HG02973 (cell line): ENCODE measurements around the gene INPP5A.
"Not testable (repeated sequence)": the region's sequence is repeated elsewhere in the genome, so short reads cannot be mapped to it uniquely, and the experiment has no call there.

Source experiments
- ATAC-seq: cut with Tn5 transposase; IDR thresholded peaks from one replicate; pipeline ENCODE4 v1.9.1; 2021; ENCODE audit warnings: moderate library complexity; ENCODE audit not compliant: unreplicated experiment

INPP5A gene

DNA sequence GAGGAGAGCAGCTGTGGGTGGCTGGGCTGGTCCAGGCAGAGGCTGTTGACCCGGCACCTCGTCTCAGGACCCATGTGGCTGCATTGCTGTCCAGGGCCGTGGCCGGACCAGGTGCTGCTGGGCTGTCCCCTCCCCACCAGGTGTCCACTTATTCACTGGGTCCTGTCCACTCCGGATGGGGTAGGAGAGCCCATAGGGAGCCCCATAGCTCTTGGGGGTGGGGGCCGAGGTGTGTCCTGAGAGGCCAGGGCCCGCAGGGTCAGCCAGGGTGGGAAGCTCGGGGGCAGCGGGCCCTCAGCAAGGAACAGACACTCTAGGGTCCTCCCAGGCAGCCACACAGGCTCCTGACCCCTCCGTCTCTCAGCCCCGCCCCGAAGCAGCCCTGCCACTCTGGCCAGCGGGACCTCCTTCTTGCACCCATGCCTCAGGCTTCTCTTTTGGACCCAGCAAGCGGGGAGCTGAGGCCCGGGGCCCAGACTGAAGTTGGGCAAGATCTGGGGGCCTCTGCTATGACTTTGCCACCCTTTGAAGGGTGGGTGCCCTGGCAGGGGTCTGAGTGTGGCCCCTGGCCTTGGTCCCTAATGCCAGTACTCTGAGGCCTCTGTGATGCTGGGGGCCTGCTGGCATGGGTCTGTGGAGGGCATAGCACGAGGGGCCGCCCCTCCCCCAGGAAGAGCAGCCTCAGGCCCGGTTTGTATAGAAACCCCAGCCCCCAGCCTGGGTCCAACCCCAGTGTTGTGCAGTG lies 162.0 kb downstream of the INPP5A start:
- ATAC-seq: no peak

DNA sequence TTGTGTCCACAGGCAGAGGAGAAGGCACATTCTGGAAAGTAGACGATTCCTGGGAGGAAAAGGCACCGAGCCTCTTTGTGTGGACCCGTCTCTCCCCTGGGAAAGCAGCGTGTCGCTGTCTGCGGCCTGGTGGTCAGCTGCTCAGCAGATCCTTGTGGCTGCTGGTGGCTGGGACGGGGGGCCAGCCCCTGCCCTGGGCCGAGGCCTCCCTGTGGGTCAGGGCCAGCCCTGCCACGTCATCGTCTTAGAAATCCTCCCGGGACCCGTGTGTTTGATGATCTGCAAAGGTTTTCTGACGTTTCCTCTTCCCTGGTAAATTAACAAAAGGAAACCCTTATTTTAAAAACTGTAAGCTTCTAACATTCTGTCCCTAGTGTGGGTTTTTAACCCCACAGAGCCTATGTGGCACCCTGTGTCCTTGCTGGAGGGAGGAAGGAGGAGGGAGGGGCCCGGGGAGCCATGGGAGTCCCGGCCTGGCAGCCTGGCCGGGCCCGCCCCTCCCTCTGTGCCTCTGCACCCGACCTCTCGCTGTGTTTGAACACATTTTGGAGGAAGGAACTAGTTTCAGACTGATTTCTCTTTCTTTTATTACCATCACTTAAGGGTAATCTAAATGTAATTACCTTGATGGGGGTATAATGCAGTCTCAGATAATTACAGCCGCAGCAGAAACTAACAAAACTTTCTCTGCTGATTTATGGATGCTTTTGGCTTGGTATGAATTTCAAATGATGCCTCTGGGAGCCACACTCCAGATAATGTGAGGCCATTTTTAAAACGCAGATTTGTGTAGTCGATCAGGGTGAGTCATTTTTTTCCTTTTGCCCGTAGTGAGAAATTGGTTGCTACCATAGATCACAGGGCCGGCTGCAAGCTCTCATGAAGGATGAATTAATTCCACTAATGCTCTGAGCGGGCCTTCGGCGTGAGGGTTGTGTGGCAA lies 162.8 kb downstream of the INPP5A start:
- no peak for ATAC-seq

DNA sequence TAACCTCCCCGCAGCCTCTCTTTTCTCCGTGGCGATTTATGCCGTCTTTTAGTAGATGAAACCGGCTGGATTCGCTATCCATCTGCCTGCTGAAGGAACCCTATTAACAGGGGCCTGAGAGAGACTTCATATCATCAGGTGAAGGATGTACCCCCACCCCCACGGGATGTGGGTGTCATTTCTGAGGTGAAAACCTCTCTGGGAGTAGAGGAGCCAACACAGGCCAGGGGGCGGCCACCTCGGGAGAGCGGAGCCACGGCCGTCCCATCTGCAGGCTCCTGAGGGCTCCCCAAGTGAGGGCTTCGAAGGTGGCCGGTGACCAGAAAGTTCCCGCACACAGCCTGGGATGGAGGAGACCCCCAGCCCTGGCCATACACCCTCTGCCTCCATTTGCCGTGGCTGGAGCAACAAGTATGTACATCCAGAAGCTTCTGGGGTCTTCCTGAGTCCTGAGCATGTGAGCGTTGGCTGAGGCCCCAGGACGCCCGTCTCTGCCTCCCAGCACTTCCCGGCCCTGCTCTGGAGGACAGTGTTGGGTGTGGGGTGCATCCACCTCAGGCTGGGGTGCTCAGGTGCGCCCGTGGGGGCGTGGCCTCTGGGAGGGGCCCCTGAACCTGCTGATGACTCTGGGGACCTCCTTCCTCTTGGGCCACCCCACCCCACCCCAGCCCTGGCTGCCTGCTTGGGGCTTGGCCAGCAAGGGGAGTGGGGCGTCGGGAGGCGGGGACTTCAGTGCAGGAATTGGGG lies 163.7 kb downstream of the INPP5A start:
- no peak for ATAC-seq

DNA sequence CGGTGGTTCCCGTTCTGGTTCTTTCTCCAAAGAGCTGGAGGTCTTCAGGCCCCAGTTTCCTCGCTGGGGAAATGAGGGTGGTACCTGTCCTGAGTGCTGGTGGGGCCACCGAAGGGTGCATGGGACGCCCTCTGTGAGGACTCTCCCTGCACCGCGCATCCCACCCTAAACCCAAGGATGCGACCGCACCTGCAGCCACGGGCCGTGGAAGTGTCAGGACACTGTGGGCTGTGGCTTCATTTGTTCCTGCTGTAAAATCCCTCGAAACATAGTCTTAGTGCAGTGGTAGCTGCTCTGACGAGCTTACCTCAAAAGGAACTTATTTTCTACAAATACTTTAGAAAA lies 164.2 kb downstream of the INPP5A start:
- ATAC-seq: no peak

DNA sequence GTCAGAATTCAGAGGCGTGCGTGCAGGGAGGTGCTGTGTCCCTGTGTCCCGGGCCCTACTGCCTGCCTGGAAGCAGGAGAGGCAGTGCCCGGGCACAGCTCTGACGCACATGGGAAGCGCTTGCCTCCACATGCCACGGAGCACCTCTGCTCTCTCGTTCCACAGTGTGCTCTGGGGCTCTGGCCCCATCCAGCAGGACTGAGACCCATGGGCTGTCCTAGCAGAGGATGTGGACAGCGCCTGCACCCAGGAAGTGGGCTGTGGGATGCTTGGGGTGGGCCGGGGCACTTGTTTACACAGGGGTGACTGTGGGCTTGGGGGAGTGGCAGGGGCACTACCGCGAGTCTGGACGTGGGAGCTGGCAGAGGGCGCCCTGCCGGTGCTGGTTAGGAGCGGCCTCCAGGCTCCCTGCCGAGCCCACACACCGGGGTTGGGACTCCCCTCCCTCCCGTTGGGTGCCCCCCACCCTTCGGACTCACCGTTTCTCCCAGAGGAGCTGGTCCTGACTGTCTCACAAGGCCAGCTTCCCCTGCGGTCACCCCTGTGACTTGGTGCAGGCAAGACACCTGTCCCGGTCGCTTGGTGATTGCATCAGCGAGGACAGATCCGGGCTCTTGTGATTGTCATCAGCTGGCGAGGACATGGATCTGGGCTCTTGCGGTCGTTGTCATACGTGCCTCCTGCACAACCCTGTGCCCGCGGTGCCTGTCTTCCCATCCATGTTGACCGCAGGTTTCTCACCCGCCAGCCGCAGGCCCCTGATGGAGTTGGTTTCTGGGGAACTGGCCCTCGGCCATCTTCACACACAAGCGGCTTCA lies 165.2 kb downstream of the INPP5A start:
- no peak for ATAC-seq

DNA sequence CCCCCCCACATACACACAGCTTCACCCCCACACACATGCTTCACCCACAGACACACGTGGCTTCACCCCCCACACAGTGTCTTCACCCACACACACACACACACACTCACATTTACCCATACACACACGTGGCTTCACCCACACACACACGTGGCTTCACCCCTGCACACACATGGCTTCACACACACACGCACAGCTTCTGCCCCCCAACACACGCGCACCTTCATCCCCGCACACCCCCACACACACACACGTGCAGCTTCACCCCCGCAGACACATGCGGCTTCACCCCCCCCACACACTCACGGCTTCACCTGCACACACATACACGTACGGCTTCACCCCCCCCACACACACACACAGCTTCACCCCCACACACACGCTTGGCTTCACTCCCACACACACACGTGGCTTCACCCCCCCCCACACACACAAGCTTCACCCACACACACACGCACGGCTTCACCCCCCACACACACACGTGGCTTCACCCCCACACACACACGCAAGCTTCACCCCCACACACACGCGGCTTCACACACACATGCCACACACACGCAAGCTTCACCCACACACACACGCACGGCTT lies 165.9 kb downstream of the INPP5A start:
- no peak for ATAC-seq

DNA sequence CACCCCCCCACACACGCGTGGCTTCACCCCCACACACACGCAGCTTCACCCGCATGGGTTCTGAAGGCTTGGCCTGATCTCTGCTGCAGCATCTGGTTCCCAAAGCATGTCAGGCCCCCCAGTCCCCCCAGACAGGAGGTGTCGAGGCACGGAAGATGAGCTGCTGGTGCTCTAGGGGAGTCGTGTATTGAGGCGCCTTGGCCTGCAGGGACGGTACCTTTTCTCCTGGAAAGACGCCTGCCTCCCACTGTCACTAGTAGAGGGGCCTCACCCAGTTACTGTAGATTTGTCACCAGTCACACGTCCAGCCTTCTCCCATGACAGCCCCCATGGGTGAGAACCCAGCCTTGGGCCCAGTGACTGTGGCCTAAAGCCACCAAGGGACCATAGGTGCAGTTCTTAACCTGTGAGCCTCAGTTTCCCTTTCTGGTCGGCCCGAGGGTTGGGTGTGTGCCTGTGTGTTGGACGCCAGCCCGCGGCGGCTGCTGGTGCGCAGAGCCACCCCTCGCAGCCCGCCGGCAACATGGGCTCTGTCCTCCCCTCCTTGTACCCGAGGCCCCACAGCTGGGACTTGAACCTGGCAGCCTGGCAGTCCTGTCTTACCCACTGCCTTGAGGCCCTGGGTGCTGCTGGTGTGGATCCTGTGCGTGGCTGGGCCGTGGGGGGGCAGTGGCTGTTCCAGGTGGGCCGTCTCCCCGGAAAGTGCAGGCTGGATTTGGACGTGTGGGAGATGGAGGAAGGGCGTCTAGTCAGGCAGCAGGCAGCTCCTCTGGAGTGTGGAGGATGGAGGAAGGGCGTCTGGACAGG lies 166.6 kb downstream of the INPP5A start:
- ATAC-seq: no peak

DNA sequence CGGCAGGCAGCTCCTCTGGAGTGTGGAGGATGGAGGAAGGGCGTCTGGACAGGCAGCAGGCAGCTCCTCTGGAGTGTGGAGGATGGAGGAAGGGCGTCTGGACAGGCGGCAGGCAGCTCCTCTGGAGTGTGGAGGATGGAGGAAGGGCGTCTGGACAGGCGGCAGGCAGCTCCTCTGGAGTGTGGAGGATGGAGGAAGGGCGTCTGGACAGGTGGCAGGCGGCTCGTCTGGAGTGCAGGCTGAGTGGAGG lies 167.2 kb downstream of the INPP5A start:
- ATAC-seq: not testable (repeated sequence)

DNA sequence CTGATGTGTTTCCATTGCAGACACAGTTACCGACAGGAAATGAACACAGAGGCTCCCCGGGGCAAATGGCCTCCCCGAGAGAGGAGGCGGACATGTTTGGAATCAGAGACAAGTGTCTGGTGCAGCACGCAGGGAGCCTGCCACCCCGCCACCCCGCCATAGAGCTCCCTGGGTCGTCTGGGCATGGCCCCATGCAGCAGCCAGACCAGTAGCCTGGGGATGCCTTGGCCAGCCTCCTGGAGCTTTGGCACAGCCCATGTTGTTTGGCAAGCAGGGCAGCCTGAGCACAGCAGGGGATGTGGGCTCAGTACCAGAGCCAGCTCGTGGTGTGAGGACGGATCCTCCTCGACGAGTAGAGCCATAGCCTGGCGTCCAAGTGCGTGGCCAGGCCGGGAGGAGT lies 167.6 kb downstream of the INPP5A start:
- ATAC-seq: no peak

DNA sequence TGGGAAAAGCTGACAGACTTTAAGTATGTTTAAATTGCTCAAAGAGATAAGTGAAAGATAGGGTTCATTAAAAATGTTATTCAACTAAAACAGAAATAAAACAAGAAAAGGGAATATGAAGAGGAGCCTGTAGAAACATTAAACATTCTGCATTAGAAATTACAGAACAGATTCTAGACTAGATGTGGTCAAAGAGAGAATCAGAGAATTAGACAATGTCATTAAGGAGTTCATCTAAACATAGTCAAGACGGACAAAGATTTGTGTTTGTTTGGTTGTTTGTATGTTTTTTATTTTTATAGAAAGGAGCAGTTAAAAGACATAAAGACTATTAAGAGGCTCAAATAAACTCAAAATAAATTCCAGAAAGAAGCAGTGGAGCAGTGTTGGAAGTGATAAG lies 168.4 kb downstream of the INPP5A start:
- ATAC-seq: no peak

DNA sequence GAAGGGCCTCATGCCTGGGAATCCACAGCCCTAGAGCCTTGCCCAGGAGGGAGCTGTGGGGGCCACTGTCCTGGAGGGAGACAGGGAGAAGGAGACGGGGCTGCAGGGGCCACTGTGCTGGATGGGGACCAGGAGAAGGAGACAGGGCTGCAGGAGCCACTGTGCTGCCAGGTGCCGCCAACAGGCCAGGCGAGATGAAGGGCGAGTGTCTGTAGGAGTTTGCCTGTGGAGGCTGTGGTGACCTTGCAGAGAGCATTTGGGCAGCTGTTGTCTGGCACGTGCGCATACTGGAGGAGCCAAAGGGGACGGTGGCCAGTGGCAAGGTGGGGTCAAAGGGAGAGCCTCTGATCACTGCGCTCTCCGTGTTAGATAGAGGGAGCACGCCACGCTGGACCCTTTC lies 169.1 kb downstream of the INPP5A start:
- no peak for ATAC-seq

DNA sequence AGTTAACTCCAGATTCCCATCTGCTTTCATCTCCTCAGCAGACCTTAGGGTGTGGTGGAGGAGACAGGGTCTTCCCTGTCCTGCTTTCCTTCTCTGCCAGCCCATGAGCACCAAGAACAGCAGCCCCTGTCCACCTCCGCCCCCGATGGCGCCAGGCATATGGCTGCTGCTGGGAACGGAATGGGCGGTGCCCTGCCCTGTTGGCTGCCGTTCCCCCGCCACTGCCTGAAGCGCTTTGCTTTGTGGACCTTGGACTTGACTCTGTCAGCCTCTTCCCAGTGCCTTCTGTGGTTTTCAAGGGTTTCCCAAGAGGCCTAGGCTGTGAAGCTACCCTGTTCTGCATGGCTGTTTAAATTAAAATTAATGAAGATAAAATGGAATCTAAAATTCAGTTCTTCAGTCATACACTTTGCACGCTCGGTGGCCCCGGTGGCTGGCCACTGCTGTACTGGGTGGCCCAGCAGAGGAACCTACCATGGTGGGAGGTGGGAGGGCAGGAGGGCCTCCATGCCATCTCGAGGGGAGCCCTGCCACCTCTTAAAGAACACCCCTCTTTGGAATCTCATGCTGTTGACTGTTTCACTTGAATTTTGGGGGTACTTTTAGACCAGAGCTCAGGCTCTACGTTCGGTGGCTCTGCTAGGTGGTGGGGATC lies 169.7 kb downstream of the INPP5A start:
- no peak for ATAC-seq

DNA sequence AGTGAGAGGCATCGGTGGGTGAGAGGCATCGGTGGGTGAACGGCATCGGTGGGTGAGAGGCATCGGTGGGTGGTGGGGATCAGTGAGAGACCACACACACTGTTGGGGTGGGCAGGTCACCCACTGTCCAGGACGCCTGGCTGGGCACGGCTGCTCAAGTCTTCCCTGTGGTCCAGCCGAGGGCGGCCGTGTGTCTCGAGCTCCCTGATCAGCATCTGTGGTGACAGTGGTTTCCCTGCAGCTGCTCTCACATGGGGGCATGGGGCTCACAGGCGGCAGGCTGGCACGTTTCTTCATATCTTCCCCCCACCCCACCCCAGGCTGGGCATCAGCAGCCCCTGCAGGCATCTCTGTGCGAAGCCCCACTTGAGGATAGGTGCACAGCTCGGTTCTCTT lies 170.2 kb downstream of the INPP5A start:
- no peak for ATAC-seq

DNA sequence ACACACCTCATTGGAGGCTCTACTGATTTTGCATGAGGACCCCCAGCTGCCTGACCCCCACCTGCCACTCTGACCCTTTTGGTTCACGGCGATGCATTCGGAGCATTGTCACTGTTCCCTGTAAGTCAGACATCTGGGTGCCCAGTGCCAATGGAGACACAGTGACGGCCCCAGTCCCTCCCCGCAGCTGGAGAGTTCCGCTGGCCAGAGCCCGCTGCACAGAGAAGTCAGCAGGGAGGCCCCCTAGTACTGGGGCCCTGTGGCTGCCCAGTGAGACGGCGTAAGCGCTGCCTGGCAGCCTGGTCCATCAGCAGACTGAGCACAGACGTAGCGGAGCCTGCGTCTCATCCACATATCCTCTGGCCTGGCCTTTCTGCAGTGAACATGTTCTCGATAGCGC lies 170.9 kb downstream of the INPP5A start:
- ATAC-seq: no peak

DNA sequence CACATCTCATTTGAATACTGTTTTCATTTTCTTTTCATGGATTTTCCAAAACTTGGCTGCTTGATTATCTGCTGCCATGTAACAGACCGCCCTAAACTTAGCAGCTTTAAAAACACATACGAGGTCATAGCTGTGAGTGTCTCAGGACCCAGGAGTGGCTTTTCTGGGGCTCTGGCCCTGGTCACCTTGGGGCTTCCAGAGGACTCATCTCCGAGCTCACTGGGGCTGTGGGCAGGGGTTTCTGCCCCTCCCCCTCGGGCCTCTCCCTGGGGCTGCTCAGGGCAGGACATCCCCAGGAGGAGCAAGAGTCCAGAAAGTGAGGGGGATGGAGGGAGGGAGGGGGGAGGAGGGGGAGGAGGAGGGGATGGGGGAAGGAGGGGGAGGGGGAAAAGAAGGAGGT lies 171.3 kb downstream of the INPP5A start:
- no peak for ATAC-seq

DNA sequence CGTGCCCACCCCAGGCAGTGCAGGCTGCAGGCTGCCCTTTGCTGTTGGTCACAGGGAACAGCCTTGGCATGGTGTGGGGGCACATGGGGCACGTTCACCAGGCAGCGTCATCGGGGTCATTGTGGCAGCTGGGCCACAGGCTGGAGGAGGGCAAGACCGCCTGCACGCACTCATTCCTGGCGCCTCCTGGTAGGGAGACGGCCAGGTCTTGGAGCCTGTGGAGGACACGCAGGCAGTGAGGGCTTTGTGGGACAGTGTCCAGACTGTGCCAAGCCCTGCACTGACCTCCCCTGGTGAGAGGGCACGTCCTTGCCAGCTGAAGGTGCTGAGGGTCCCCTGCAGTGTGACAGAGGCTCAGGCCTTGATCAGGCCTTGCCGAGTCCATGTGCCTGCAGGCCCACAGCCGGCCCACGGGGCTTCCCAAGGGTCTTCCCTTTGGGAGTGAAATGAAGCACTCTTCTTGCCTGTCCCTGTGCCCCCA lies 171.9 kb downstream of the INPP5A start:
- ATAC-seq: no peak

DNA sequence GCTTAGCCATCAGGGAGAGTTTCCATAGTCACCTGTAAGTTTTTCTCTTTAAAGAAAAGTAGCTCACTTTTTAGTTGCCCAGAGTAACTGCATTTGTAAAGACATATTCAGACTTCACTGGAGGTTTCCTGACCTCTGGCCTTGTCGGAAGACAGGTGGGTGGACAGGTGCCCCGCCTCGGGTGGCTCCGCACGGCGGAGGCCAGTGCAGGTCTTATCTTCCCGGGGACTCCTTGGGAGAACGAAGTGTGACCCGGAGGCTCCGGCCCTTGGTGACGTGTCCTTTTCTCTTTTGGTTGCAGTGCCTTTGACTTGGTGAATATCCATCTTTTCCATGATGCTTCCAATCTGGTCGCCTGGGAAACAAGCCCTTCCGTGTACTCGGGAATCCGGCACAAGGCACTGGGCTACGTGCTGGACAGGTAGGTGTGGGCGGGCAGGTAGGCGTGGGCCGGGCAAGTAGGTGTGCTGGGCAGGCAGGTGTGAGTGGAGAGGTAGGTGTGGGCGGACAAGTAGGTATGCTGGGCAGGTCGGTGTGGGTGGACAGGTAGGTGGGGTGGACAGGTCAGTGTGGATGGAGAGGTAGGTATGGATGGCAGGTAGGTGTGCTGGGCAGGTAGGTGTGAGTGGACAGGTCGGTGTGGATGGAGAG lies 172.6 kb downstream of the INPP5A start:
- ATAC-seq: no peak

DNA sequence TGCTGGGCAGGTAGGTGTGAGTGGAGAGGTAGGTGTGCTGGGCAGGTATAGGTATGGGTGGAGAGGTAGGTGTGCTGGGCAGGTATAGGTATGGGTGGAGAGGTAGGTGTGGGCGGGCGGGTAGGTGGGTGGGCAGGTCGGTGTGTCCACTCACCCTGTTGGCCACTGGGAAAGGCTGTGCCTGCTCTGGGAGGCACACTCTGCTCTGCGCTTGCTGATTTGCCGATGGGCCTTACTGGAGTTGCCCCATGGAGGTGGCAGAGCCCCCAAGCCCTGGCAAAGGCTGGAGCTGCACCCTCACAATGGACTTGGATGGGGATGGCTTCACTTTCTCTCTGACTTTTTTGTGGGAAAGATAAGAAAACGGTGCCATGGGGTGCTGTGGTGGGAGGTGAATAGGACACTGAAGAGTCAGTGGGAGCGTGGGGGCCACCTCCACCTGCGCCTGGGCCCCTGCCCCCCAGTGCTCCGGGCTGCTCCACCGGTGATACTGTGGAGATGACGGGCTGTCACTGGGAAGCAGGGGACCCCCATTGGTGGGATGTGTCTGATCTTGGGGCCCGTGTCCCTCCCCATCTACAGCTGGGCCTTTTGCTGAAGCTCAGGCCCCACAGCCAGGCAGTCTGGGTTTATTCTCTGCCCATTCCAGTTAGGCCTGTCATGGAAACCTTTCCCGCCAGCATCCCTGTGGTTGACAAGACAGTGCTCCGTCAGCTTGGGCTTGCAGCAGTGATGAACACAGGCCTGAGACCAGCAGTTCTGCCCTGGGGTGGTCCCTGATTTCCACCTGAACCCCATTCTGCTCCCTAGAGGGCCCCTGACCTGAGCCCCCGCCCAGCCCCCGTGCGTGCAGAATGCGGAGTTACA lies 173.4 kb downstream of the INPP5A start:
- no peak for ATAC-seq
